ENCODE measurements around the gene SERGEF.

Gene SERGEF

DNA sequence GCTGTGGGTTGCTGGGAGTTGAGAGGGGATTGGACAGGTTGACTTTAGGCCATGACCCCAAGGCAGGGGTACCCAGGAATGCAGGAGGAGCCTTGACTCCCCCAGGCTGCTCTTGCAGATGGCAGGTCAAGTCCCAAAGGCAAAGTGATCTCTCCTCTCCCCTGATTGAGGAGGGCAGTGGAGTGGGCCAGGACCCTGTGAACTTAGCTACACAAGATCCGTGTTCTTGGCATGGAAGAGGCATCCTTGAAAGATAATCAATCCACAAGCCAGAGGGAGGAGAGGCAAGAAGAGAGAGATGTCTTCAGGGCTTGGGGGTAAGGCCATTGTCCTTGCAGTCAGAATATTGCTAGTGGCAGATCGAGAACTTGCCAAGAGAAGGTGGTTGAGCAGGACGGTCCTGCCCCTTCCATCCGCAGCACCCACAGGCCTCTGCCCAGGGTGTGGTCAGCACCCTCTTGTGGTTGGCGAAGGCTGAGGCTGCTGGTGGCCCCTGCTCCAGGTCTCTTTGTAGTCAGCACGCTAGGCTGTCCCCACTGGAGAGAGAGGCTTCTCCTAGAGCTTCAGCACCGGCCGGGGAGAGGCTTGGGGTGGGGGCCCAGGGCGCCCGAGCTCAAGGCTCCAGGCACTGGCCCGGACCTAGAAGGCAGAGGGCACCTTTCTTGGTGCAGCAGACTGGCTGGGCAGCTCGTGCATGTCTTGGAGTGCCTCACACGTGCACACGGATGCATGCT, 232.8 kb downstream of the SERGEF start:
- DNase-seq = no peak

DNA sequence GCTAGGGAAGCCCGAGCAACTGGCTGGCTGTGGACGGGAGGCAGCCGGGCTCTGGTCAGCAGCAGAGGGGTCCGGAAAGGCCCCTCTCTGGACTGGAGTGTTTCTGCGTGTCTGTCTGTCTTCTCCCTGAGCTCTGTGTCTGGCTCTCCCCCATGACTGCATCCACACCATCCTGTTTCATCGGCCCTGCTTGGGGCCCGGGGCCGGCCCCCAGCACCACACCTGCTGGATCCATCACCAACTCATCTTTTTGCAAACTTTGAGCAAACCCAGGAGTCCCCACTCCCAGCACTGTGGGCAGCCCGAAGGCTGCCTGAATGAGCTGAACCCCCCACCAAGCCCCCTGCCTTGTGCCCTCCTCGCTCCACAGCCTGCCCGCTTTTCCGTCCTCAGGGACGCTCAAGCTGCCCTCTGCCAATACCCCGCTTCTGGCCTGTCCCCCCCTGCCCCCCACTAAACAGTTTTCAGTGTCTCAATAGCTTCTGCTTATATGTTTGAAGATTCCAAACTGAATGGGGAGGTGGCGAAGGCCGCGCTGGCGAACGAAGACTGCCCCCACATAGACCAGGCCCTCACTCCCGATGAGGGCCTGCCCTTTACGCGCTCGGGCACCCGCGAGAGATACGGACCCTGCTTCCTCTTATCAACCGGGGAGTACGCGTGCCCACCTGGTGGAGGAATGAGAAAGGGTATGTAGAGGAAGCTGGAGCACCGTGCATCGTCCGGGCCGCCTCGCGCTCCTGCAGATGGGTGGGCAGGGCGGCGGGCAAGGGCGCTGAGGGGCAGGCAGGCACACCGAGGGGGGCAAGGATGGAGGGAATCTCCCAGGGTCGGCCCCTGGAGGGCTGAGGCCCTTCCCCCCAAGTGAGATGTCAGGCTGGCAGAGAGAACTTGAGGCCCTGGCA, 233.6 kb downstream of the SERGEF start:
- DNase-seq = no peak

DNA sequence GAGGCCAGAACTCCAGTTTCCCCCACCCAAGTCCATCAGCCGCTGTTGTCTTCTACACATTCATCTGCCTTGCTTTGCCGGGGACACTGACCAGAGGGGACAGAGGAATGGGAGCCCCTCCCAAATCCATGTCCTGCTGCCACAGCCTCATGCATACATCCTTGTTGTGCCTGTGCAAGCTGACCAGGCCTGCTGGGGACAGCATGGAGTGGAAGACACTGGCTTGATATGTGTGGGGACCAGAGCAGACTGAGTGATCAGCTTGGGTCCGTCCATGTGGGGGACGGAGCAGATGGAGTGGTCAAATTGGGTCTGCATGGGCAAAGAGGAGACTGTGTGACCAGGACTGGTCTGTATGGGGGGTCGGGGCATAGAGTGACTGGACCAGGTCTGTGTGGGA, 234.5 kb downstream of the SERGEF start:
- no peak for DNase-seq

DNA sequence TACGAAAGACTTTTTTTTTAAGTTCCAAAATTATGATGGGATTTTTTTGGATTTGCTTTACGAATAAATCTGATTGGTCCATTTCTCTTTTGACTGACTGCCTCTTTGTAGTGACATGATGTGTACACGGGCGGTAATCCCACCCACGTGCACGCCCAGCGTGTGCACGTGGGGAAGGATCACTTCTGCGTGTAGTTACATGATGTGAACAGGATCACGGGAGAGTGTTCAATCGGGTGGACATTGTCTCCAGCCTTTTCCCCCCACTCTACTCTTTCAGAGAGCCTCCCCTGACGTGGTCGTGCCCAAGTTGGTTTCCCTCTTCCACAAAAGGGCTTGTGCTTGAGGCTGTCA, 235.1 kb downstream of the SERGEF start:
- no peak for DNase-seq

DNA sequence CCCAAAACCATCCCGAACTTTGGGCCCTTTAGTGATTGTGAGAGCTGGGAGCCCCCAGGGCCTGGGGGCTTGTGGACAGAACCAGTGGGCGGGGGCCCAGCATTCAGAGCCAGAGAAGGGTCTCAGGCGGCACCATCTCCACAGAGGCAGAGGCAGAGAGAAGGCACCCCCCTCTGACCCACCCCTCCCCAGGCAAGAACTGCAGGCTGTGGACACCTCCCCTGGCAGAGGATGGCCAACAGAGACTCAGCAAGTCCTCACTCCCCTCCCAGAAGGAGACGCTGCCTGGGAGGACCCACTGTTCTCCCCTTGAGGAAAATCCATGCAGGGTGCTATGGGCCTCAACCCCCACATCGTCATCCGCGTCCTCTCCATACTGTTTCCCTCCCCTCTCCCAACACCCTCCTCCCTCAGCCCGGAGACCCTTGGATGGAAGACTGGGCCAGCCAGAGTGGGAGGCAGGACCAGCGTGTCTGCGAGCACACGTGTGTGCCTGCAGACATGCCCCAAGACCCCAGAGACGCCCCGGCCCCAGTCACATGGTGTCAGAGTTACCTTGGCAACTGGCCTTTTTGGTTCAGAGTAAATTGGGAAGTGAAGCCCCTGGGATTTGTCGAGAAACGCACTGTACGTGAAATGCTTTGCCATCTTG, 235.6 kb downstream of the SERGEF start:
- no peak for DNase-seq

DNA sequence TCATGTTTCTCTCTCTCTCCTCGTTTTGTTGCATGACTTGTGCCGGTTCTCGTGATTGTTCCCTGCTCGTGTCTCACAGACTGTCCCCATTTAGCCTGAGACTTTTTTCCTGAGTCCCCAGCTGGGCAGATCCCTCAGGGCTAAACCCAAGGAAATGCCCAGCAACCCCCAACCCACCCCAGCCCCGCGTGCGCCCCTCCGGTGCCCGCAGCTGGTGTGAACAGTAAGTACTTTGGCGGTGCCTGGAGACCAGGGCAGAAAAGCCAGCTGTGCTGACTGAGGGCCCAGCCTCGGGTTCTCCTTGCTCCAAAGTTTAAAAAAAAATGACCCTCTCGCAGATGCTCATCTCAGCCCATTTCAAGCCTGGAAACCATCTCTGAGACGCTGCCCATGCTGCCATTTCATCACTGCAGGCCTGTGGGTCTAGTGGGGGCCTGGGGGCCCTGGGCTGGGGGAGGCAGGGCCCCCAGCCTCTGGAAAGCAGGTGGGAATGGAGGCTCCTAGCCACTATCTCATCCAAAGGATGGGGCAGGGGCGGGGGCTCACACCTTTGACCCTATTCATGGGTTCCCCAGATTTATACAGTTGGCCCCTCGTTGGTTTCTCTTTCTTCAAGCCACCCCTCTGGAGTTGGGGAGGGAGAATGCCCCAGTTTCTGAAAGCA, 236.5 kb downstream of the SERGEF start:
- DNase-seq = no peak

DNA sequence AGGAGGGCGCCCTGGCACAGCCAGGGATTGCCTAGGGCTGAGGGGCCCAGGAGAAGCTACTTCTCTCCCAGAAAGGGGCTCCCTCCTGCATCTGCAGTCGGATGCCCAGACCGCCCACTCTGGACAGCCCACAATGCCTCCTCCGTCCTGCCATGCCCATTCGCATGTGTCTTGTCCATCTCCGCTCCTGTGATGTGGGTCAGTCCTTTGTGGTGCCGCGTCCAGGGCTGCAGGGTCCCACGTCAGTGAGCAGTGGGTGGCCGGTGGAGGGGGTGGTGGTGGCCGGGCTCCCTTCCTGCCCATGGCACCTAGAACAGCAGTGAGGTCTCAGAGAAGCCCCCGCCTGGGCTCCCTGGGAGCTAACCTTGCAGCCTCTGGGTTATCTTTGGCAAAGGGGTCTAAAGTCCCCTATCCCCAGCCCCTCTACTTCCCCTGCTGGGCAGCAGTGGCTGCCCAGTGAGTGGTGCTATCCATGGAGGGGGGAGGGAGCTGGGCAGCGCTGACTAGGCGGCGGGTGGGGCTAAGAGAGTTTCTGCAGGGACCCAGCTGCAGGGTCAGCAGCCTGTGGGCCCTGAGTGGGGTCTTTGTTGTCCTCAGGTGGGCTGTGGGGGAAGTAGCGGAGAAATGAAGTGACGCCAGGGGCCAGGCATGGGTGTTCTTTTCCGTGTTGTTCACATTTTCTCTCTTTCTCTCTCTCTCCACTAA, 237.2 kb downstream of the SERGEF start:
- no peak for DNase-seq

DNA sequence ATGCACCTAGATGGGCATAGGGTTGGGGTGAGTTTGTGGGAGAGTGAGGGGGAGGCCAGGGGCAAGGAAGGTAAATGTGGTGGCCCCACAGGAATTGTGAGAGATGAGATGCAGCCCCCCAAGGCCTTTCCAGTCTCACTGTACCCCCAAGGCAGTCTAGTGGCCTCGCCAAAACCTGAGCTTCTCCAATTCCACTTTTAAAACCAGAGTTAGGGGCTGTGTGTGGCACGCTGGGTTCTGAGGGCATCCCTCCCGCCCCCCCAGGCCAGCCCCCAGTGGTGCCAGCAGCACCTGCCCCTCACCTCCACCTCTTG, 237.9 kb downstream of the SERGEF start:
- no peak for DNase-seq

DNA sequence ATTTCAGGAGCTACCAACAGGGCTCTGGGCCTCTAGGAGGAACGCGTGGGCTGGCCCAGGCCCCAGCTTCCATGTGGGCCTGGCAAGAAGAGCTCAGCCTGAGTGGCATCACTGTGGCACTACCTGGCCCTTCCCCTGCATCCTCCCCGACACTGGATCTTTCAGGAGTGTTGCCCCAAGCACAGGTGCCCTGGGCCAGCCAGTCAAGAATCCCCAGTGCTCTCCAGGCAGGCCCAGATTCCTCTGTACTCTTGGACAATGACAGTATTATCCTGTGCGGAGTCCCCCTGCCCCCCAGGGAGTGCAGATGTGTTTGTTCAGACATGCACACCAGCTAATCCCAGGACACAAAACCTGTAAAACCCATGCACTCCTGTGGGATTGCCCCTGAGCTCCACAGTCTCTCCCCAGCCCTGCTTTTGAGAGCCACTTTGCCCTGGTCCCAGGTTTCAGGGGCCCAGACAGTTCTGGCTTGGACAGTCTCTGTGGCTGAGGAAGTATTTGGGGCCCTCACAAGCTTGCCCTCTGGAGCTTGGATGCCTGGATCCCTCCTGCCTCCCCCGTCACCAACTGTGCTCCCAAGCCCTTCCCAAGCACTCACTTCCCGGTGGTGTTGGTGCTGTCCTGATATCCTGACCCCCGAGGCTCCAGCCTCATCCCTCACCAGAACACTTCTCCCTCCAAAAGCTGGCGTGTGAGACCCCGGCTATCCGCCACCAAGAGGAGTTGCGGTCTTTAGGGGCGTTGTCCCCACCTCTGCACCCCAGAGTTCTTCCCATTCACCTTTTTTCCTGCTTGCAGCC, 238.4 kb downstream of the SERGEF start:
- DNase-seq = no peak

DNA sequence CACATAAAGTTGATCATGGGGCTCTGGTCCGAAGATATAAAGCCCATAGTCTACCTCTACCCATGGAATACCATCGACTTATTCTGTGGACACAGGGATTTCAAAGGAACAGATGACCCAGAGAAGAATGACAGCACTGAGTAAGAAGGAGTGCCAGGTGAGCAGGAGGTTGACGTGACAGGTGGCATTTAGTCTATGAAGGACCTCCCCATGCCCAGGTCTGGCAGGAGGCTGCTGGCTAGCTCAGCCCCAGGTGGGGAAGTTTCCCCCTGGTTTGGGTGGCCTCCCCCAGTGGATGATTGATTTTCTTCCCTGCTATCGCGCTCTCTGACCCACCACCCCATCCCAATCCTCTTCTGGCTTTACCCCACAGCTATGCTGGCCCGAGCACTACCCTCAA, 239.2 kb downstream of the SERGEF start:
- no peak for DNase-seq

DNA sequence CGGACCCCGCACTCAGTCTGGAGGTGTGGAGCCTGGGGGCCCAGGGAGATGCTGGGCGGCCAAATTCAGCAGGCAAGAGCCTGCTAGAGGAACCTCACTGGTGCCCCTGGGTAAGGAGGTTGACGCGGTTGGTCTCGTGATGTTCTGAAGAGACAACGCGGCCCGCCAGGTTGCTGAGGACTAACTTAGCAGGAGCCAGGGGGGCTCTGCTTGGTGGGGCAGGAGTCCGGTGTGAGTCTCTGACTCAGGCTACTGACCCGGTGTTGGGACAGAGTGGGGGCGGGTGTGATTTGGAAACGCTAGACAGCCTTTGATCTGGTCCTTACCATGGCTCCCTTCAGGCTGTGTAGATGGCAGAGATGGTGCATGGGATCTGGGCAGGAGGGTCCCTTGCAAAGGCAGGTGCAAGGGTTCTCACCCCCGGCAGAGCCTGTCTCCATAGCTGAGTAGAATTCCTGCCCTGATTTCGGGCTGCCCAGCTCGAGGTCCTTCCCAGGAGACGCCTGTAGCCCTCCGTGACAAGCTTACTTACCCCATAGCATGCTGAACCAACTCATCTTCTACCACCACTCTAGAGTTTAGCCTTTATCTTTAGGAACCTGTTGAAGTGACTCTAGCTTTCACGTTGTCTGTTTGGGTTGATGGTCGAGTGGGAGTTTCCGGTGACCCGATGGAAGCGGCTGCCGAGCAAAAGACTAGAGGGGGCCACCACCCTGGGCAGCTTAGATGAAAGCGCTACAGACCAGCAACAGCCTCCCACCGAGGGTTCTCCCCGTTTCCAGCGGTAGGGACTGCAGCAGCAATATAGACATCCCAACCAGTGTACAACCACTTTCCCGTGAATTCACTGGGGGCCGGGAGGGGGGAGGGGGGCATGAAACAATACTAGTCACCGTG, 239.9 kb downstream of the SERGEF start:
- no peak for DNase-seq

DNA sequence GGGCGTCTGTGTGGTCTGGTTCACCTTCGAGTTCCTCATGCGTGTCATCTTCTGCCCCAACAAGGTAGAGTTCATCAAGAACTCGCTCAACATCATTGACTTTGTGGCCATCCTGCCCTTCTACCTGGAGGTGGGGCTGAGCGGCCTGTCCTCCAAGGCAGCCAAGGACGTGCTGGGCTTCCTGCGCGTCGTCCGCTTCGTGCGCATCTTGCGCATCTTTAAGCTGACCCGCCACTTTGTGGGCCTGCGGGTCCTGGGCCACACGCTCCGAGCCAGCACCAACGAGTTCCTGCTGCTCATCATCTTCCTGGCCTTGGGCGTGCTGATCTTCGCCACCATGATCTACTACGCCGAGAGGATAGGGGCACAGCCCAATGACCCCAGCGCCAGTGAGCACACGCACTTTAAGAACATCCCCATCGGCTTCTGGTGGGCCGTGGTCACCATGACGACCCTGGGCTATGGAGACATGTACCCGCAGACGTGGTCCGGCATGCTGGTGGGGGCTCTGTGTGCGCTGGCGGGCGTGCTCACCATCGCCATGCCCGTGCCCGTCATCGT, 240.9 kb downstream of the SERGEF start:
- DNase-seq = no peak

DNA sequence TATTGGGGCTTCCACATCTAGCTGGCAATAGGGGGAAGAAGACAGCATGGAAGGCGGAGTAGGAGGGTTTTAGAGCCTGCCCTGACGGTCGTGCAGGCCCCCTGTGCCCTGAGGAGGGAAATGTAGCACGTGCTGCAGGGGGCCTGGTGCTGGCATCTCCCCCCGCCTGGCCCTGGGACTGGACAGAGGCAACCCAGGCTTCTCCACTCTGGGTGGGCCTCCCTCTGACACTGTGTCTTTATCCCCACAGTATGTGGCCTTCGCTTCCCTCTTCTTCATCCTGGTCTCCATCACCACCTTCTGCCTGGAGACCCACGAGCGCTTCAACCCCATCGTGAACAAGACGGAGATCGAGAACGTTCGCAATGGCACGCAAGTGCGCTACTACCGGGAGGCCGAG, 241.4 kb downstream of the SERGEF start:
- no peak for DNase-seq

DNA sequence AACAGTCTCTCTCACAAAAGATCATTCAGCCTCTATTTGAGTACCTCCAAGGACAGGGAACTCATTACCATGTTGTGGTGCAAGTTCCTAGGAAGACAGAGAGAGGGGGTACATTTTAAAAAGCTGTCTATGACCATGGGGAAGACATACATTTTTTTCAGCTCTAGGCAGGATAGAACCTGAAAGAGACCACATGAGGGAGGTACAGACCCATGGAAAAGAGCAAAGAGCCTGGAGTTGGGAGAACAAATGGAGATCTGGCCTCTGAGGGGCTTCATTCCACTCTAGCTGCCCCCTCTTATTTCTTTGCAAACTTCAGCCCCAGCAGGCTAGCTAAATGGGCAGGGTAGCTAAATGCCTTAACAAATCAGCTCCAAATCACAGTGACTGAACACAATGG, 241.9 kb downstream of the SERGEF start:
- DNase-seq = no peak

DNA sequence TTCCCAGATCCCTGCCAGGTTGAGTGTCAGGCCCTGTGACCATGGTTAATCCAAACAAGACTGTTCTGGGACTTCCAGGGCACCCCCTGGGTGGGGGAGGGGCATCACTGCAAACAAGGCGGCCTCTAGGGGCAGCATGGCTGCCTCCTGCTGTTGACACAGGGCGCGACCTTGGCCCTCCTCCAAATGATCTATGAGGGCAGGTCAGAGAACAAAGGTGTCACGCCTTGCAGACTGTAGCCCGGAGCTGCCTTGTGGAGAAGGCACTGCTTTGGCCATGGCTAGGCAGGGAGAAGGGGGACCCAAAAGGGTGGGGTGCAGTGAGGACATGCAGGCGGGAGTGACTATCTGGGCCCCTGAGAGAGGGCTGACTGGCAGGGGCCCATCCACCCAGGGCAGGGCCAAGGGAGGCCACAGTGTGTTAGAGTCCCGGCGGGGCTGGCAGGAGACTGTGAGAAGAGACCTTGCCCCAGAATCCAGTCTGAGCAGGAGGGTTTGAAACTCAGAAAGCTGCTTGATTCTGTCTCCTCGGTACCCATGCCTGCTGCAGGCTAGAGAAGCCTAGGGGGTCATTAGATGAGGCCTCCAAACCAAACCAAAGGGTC, 242.7 kb downstream of the SERGEF start:
- no peak for DNase-seq

DNA sequence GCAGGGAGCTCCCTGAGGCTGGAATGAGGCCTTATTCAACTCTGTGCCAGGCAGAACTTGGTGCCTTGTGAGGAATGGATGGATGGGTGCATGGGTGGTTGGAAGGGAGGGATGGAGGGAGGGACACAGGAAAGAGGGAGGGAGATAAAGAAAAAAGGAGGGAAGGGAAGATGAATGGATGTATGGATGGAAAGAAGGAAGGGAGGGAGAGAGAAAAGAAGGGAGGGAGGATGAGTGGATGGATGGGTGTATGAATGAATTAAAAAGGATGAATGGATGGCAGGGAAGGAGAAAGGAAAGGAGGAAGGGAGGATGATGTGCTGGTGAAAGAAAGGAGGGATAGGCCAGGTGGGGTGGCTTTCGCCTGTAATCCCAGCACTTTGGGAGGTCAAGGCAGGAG, 243.6 kb downstream of the SERGEF start:
- no peak for DNase-seq

DNA sequence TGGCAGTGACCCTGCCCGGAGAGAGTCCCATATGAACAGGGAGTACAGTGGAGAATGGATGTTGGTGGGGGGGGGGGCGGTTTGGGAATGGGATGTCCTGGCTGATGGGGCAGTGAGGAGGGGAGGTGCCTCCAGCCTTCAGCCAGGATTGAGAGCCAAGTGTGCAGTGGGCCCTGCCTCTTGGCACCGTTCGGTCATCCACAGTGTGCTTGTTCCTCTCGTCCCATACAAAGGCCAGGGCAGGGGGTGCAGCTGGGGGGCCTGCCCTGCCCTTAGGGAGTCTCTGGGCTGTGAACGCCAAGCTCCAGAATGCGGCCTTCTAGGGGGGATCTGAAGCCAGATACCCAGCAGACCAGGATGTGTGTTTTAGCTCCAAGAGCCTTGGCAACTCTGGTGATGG, 244.3 kb downstream of the SERGEF start:
- no peak for DNase-seq

DNA sequence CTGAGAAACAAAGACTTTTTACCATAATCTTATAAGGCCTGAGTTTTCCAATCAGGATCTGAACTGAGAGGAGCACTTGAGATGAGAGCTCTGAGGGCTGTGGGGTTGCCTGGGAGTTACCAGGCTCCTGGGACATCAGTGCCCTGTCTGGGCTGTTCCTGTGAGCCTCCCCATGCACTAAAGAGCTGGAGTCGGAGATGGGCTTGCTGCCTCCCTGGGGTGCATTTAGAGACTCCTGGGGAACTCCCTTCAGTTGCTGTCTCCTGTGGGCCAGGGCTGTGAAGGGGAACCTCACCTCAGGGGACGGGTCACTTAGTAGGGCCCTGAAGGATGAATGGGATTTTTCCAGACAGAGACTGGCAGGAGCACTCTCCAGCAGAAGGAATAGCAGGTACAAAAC, 244.9 kb downstream of the SERGEF start:
- no peak for DNase-seq

DNA sequence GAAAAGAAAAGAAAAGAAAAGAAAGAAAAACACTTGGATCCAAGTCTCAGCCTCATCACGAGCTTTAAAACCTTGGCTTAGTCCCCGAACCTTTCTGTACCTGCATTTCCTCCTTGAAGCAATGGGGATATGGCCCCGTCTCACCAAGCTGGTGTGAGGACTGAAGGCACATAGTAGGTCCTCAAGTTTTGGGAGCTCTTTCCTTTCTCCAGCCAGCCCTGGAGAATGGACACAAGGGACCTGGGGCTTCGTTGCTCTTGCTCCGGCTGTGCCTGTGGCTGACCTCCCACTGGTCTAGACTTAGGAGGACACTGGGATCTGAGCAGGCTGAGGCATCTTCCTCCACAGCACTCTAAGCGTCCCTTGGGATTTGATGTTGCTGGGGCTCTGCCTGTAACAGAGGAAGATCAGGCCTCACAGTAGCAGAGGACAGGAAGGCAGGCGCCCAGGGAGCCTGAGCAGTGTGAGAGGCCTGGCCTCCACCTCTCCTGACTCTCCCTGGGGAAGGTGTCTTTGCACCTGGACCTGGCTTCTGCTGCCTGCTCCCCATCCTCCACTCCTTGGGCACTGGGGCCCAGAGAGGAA, 245.5 kb downstream of the SERGEF start:
- no peak for DNase-seq

DNA sequence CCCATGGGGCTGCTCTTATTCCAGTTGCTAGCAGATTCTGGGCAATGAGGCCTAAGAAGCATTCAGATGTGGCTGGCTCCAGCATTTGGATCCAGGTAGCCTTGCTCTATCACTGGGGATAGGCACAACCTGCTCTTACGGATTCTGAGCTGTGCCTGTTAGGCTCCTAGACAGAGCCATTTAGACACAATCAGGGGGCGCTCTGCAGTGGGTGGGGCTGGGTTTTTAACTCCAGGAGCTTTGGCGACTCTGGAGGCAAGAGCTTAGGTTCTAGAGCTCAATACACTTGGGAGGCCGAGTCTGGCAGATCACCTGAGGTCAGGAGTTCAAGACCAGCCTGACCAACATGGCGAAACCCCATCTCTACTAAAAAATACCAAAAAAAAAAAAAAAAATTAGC, 246.3 kb downstream of the SERGEF start:
- no peak for DNase-seq
